Smooth muscle cell (in vitro differentiated cells): ENCODE measurements around the gene RAET1G. TPM values are rescaled to one million over a fixed set of nuclear protein-coding genes. Genes with fewer than 3 reads are reported as not detected.

Experiments used
- DNase-seq: peaks from one replicate; lab custom pipeline; 2025; ENCODE audit not compliant: unreplicated experiment; lab: John Stamatoyannopoulos, UW
- H2AFZ ChIP-seq: fragments of 200-600 bp; sonication (generic); 2 replicates; pipeline ENCODE4 v1.6.0; 2016; ENCODE audit warnings: antibody characterized with exemption, low read depth, mild to moderate bottlenecking
- H3F3A ChIP-seq: fragments of 200-600 bp; sonication (generic); 2 replicates; pipeline ENCODE4 v1.6.0; 2017; ENCODE audit warnings: antibody characterized with exemption, low read depth
- H3K27ac ChIP-seq: fragments of 200-600 bp; sonication (generic); 2 replicates; pipeline ENCODE4 v1.5.1; 2016; ENCODE audit warnings: low read depth, mild to moderate bottlenecking
- H3K27me3 ChIP-seq: fragments of 200-600 bp; sonication (generic); 2 replicates; pipeline ENCODE4 v1.6.1; 2016; ENCODE audit warnings: low read depth, mild to moderate bottlenecking
- H3K36me3 ChIP-seq: fragments of 200-600 bp; sonication (generic); 2 replicates; pipeline ENCODE4 v1.5.1; 2016; ENCODE audit warnings: low read depth
- H3K4me1 ChIP-seq: fragments of 200-600 bp; sonication (generic); 2 replicates; pipeline ENCODE4 v1.5.1; 2016; ENCODE audit warnings: low read depth
- H3K4me2 ChIP-seq: fragments of 200-600 bp; sonication (generic); 2 replicates; pipeline ENCODE4 v1.6.0; 2016; ENCODE audit warnings: mild to moderate bottlenecking
- H3K4me3 ChIP-seq: fragments of 200-600 bp; sonication (generic); 2 replicates; pipeline ENCODE4 v1.5.1; 2016; ENCODE audit warnings: mild to moderate bottlenecking
- H3K79me2 ChIP-seq: fragments of 200-600 bp; sonication (generic); 2 replicates; pipeline ENCODE4 v1.6.0; 2016; ENCODE audit warnings: low read depth, mild to moderate bottlenecking
- H3K9ac ChIP-seq: fragments of 200-600 bp; sonication (generic); 2 replicates; pipeline ENCODE4 v1.6.0; 2016; ENCODE audit warnings: low read depth
- H3K9me3 ChIP-seq: fragments of 200-600 bp; sonication (generic); replicated peaks from 2 replicates; pipeline ENCODE4 v1.5.1; 2016; ENCODE audit warnings: low read depth
- H4K20me1 ChIP-seq: fragments of 200-600 bp; sonication (generic); 2 replicates; pipeline ENCODE4 v1.6.0; 2016; ENCODE audit warnings: low read depth
- CTCF ChIP-seq: fragments of 200-600 bp; sonication (generic); IDR thresholded peaks from 2 replicates; pipeline ENCODE4 v1.5.1; 2017; ENCODE audit warnings: borderline replicate concordance, mild to moderate bottlenecking, antibody characterized with exemption; ENCODE audit not compliant: insufficient read depth, poor library complexity, severe bottlenecking
- WGBS: methylation state at CpG from one replicate; pipeline ENCODE4 v1.1.7; 2016; ENCODE audit warnings: low lambda C conversion rate; 5-methylcytosine and 5-hydroxymethylcytosine counted together
- polyA plus RNA-seq: library from polyadenylated mRNA; unstranded; fragments of >200 nt; fragmentation: Nextera tagmentation; extraction: Ambion mirVana; gene quantifications from 2 replicates; pipeline ENCODE4 v1.2.1, GENCODE V29; 2016
- total RNA-seq: library from RNA; depleted of rRNA; stranded (reverse); fragments of >200 nt; gene quantifications from 2 replicates; pipeline ENCODE4 v1.2.3, GENCODE V29; 2014

Gene RAET1G
- total and polyA plus RNA-seq, 2 experiments from 2014 or later = 1.7 to 2.4 TPM

GRCh38 chr6:149963462-149964307 is 40.8 kb upstream of the RAET1G start, which contains the start of gene ULBP1:
Gene ULBP1 (plus strand): TSS chr6:149963943. CDS start chr6:149964050, 107 bp downstream.
- H3K4me1 ChIP-seq = peaks cover 7% of the 10 kb centered on the region
- 3% methylated on average over 61 of the region's 69 CpGs for WGBS
- H3F3A ChIP-seq = no peaks in the 10 kb centered on the region
- H3K27me3 ChIP-seq = peaks cover 71% of the 10 kb centered on the region
- peak within 1 kb of the TSS; percentile 47 for H3K4me3 ChIP-seq
- peak; percentile 39 for DNase-seq
- no peak within 1 kb of the TSS for H3K27ac ChIP-seq
- H3K36me3 ChIP-seq = no peaks in the 10 kb centered on the region
- no peaks in the 10 kb centered on the region for H3K9me3 ChIP-seq
- peak within 1 kb of the TSS; percentile 86 for H2AFZ ChIP-seq
- TF ChIP-seq CTCF = no peak
- H3K4me2 ChIP-seq = peak within 1 kb of the TSS; percentile 83
- H3K79me2 ChIP-seq = no peaks in the 10 kb centered on the region
- peak within 1 kb of the TSS; percentile 17 for H3K9ac ChIP-seq
- H4K20me1 ChIP-seq = no peaks in the 10 kb centered on the region

GRCh38 chr6:149963212-149963461 is 40.2 kb upstream of the RAET1G start:
- TF ChIP-seq CTCF = no peak
- Histone ChIP-seq H3K4me2 (peak overlapping the region; percentile 83), H3K4me1 (peaks cover 7% of the 10 kb centered on the region), H3K27ac (no peak overlapping the region), H3F3A (no peaks in the 10 kb centered on the region), H3K4me3 (peak overlapping the region; percentile 47), H3K79me2 (no peaks in the 10 kb centered on the region), H3K27me3 (peaks cover 73% of the 10 kb centered on the region), H3K9ac (no peak overlapping the region), H2AFZ (peak overlapping the region; percentile 23), H3K36me3 (no peaks in the 10 kb centered on the region), H3K9me3 (no peaks in the 10 kb centered on the region), H4K20me1 (no peaks in the 10 kb centered on the region)
- WGBS = 10% methylated on average over 8 of the region's 8 CpGs
- DNase-seq = no peak

GRCh38 chr6:149962461-149963211 is 39.7 kb upstream of the RAET1G start:
- H2AFZ ChIP-seq = no peak overlapping the region
- peak overlapping the region; percentile 47 for H3K4me3 ChIP-seq
- H3K9ac ChIP-seq = no peak overlapping the region
- no peak for DNase-seq
- no peaks in the 10 kb centered on the region for H3K79me2 ChIP-seq
- WGBS = 69% methylated on average over 6 of the region's 7 CpGs
- H3K27me3 ChIP-seq = peaks cover 73% of the 10 kb centered on the region
- H3K4me2 ChIP-seq = peak overlapping the region; percentile 83
- TF ChIP-seq CTCF = no peak
- no peaks in the 10 kb centered on the region for H3F3A ChIP-seq
- H4K20me1 ChIP-seq = no peaks in the 10 kb centered on the region
- H3K4me1 ChIP-seq = peaks cover 7% of the 10 kb centered on the region
- no peaks in the 10 kb centered on the region for H3K36me3 ChIP-seq
- H3K27ac ChIP-seq = no peak overlapping the region
- H3K9me3 ChIP-seq = no peaks in the 10 kb centered on the region
